ENCODE measurements around the gene TTLL3. TPM values are rescaled to one million over a fixed set of nuclear protein-coding genes. Genes with fewer than 3 reads are reported as not detected.

The TTLL3 gene
- total and polyA plus RNA-seq, 2 donors (not counting 1 experiment from before 2014, with no cell fraction given): 84.5 to 168 TPM

DNA sequence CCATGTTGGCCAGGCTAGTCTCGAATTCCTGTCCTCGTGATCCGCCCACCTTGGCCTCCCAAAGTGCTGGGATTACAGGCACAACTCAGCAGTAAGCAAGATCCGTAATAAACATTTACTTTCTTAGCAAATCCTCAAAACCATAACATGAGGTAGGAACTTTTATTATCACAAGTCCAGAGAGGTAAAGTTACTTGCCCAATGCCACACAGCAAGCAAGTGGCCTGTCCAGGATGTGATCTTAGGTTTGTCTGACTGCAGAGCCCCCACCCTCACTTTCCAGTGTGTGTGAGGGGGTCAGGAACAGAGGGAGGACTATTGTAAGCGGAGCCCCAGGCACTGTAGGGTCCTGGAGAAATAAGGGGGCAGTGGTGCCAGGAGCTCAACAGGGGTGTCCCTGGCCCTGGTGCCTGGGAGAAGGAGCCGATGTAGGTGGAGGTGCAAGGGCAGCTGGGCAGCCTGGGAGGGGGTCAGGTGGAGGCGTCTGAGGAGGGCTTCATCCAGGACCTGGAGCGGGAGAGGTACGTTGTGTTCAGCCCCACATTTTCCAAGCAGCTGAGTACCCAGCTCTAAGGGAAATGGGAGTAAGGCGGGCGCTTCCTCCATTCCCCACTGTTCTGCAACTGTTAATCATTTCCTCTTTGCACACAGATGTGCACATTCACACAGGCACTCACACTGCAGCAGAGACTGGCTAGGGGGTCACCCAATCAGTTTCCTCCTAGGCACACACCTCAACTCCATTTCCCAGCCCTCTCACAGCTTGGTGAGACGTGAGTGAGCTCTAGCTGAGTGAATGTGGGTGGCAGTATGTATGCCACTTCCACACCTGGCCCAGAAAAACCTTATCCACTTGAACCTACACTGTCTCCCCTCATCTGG, 27.9 kb downstream of the TTLL3 start:
- TF ChIP-seq, protein P1, sequence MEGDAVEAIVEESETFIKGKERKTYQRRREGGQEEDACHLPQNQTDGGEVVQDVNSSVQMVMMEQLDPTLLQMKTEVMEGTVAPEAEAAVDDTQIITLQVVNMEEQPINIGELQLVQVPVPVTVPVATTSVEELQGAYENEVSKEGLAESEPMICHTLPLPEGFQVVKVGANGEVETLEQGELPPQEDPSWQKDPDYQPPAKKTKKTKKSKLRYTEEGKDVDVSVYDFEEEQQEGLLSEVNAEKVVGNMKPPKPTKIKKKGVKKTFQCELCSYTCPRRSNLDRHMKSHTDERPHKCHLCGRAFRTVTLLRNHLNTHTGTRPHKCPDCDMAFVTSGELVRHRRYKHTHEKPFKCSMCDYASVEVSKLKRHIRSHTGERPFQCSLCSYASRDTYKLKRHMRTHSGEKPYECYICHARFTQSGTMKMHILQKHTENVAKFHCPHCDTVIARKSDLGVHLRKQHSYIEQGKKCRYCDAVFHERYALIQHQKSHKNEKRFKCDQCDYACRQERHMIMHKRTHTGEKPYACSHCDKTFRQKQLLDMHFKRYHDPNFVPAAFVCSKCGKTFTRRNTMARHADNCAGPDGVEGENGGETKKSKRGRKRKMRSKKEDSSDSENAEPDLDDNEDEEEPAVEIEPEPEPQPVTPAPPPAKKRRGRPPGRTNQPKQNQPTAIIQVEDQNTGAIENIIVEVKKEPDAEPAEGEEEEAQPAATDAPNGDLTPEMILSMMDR (IDR thresholded peaks at IDR 0.05): no peak
- TF ChIP-seq EZH2 (IDR thresholded peaks at IDR 0.05; ENCODE audit: borderline replicate concordance, insufficient read depth, low read depth, low read length, poor library complexity, severe bottlenecking): no peak
- POLR2A ChIA-PET: no interaction called here

GRCh38 chr3:9838856-9839255, 28.8 kb downstream of the TTLL3 start:
- WGBS (ENCODE audit: insufficient coverage): 93% methylated on average over 3 of the region's 4 CpGs
- no peak overlapping the region for H3K4me3 ChIP-seq (ENCODE audit: control extremely low read depth in 1 of 5, extremely low read depth in 1 of 5, insufficient read depth in 1 of 5, low read depth in 2 of 5, low read length in 4 of 5)
- ATAC-seq (ENCODE audit: low read depth) (no peak), DNase-seq (no peak)
- Mint-ChIP-seq H3K27me3 (no peaks in the 10 kb centered on the region), H3K9me3 (ENCODE audit: insufficient read depth) (no peaks in the 10 kb centered on the region), H3K4me1 (peaks cover 17% of the 10 kb centered on the region), H3K4me3 (no peak overlapping the region), H3K27ac (peak overlapping the region; percentile 26)
- POLR2A ChIA-PET: no interaction called here
- H4K20me1 ChIP-seq (ENCODE audit: control insufficient read depth, insufficient read depth, low read length, poor library complexity, severe bottlenecking): no peaks in the 10 kb centered on the region
- CTCF ChIA-PET: no interaction called here
- H3K27ac ChIP-seq (ENCODE audit: low read length in 2 of 2): no peak overlapping the region
- peaks cover 10 to 40% of the 10 kb centered on the region in 2 experiments for H3K36me3 ChIP-seq (replicated peaks in 1 of 2; ENCODE audit: control extremely low read depth in 1 of 2, control insufficient read depth in 1 of 2, extremely low read depth in 1 of 2, insufficient read depth in 2 of 2, low read length in 1 of 2)
- H3K9me3 ChIP-seq (ENCODE audit: control extremely low read depth in 1 of 3, control insufficient read depth in 2 of 3, insufficient read depth in 1 of 3, low read length in 2 of 3): no peaks in the 10 kb centered on the region
- H3K9ac ChIP-seq (ENCODE audit: low read length): no peak overlapping the region
- intact Hi-C loops (cut with micrococcal nuclease): no loop called here
- no peak for TF ChIP-seq EZH2 (IDR thresholded peaks at IDR 0.05; ENCODE audit: borderline replicate concordance, insufficient read depth, low read depth, low read length, poor library complexity, severe bottlenecking)
- TF ChIP-seq, protein P1 (IDR thresholded peaks at IDR 0.05): no peak
- no peaks in the 10 kb centered on the region for H3K27me3 ChIP-seq (replicated peaks in 1 of 4; ENCODE audit: control extremely low read depth in 1 of 4, control insufficient read depth in 3 of 4, insufficient read depth in 4 of 4, low read length in 3 of 4)
- no peak overlapping the region for H2AFZ ChIP-seq (ENCODE audit: insufficient read depth, low read depth, low read length, poor library complexity, severe bottlenecking)
- peaks cover 11% of the 10 kb centered on the region for H3K79me2 ChIP-seq (ENCODE audit: control insufficient read depth, insufficient read depth, low read length)
- peaks cover 4 to 12% of the 10 kb centered on the region in 2 donors for H3K4me1 ChIP-seq (ENCODE audit: control insufficient read depth in 2 of 2, insufficient read depth in 2 of 2, low read length in 2 of 2)
- H3K4me2 ChIP-seq (replicated peaks; ENCODE audit: low read depth, low read length, poor library complexity, severe bottlenecking): no peak overlapping the region

More for the DNA sequence above, 27.9 kb downstream of the TTLL3 start:
- H3K27ac ChIP-seq (ENCODE audit: low read length in 2 of 2): no peak overlapping the region
- H3K9me3 Mint-ChIP-seq (ENCODE audit: insufficient read depth): no peaks in the 10 kb centered on the region
- H3K27me3 ChIP-seq (replicated peaks in 1 of 4; ENCODE audit: control extremely low read depth in 1 of 4, control insufficient read depth in 3 of 4, insufficient read depth in 4 of 4, low read length in 3 of 4): no peaks in the 10 kb centered on the region
- peaks cover 1 to 8% of the 10 kb centered on the region in 2 donors for H3K4me1 ChIP-seq (ENCODE audit: control insufficient read depth in 2 of 2, insufficient read depth in 2 of 2, low read length in 2 of 2)
- H3K4me1 Mint-ChIP-seq: peaks cover 9% of the 10 kb centered on the region
- H3K9me3 ChIP-seq (ENCODE audit: control extremely low read depth in 1 of 3, control insufficient read depth in 2 of 3, insufficient read depth in 1 of 3, low read length in 2 of 3): no peaks in the 10 kb centered on the region
- no peaks in the 10 kb centered on the region for H4K20me1 ChIP-seq (ENCODE audit: control insufficient read depth, insufficient read depth, low read length, poor library complexity, severe bottlenecking)
- no peak overlapping the region for H3K4me2 ChIP-seq (replicated peaks; ENCODE audit: low read depth, low read length, poor library complexity, severe bottlenecking)
- peaks cover 2% of the 10 kb centered on the region for H3K79me2 ChIP-seq (ENCODE audit: control insufficient read depth, insufficient read depth, low read length)
- H3K4me3 ChIP-seq (ENCODE audit: control extremely low read depth in 1 of 5, extremely low read depth in 1 of 5, insufficient read depth in 1 of 5, low read depth in 2 of 5, low read length in 4 of 5): no peak overlapping the region
- DNase-seq (no peak), ATAC-seq (ENCODE audit: low read depth) (no peak)
- CTCF ChIA-PET: interaction anchor here (0.5 kb wide), 2 partner anchors 23 to 439 kb away, joined by 3 read pairs; no protein-coding TSS in a partner anchor
- H2AFZ ChIP-seq (ENCODE audit: insufficient read depth, low read depth, low read length, poor library complexity, severe bottlenecking): no peak overlapping the region
- no peak overlapping the region for H3K9ac ChIP-seq (ENCODE audit: low read length)
- H3K36me3 ChIP-seq (replicated peaks in 1 of 2; ENCODE audit: control extremely low read depth in 1 of 2, control insufficient read depth in 1 of 2, extremely low read depth in 1 of 2, insufficient read depth in 2 of 2, low read length in 1 of 2): peaks cover 10 to 42% of the 10 kb centered on the region in 2 experiments
- intact Hi-C loops (cut with micrococcal nuclease): no loop called here
- 83% methylated on average over 11 of the region's 12 CpGs for WGBS (ENCODE audit: insufficient coverage)
- peak overlapping the region; percentile 26 for H3K27ac Mint-ChIP-seq
- no peaks in the 10 kb centered on the region for H3K27me3 Mint-ChIP-seq
- H3K4me3 Mint-ChIP-seq: no peak overlapping the region
